Kidney tubule cell (primary cell): ENCODE results near the gene ARHGAP23.

Experiments
- DNase-seq: peaks from one replicate; pipeline ENCODE4 v3.0.0-alpha.2; 2018; ENCODE audit warnings: low spot score

The ARHGAP23 gene

GRCh38 chr17:38428112-38428642 lies at the start of gene ARHGAP23:
ARHGAP23 (plus strand) TSS chr17:38428464; CDS start chr17:38428486, 22 bp downstream.
- DNase-seq, result peak; percentile 77

DNA sequence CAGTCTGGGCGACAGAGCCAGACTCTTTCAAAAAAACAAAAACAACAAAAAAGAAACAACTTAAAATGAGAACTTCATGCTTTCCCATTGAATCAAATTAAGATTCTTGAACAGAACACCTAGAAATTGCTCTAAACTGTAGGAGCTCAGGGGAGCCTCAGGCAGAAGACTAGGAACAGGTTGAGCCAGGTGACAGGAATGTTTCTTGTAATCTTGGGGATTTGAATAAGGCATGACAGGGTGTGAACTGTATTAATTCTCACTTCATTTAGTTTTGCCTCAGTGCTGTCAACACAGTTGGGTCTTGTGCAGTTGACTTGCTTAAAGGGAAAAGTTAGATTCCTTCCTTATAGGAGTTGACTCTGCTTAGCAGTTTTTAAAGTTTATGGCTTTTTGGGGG lies 48.8 kb upstream of the ARHGAP23 start:
- DNase-seq, result no peak

DNA sequence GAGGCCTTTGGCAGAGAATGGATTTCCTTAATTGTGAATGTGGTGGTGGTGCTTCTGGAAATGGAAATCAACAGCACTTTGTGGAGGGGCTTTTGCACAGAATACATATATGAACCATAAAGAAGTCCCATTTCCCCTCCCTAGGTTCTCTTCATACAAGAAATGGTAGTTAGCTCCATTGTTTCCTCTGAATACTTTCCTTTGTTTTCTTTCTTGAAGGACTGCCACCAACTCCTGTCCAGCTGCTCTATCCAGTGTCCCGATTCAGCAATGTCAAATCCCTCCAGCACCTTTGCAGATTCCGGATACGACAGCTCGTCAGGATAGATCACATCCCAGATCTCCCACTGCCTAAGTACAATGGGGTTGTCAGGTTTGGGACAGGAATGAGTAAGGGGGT lies 33.2 kb upstream of the ARHGAP23 start:
- DNase-seq, result no peak

DNA sequence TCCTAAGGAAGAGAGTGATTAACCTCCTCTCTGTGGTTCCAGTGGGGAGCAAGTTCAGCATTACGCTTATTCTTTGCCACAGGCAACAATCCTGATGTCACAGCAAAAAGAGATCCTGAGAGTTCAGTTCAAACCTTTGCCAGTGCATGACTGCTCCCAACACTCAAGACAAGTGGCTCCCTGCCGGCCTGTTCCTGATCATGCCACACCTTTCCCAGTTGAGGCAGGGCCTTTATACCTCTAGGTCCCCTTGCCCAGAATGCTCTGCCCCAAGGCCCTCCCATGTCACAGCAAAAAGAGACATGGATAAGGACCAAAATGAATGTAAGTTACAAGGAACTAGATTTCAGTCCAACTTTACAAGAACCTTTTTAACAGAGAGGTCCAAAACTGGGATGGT lies 31.0 kb upstream of the ARHGAP23 start:
- DNase-seq, result no peak

- DNase-seq, result no peak
These were observed 28.0 kb upstream of the ARHGAP23 start for GRCh38 chr17:38400286-38400685.

- no peak for DNase-seq
These were observed 26.8 kb upstream of the ARHGAP23 start for GRCh38 chr17:38401459-38401858.

DNA sequence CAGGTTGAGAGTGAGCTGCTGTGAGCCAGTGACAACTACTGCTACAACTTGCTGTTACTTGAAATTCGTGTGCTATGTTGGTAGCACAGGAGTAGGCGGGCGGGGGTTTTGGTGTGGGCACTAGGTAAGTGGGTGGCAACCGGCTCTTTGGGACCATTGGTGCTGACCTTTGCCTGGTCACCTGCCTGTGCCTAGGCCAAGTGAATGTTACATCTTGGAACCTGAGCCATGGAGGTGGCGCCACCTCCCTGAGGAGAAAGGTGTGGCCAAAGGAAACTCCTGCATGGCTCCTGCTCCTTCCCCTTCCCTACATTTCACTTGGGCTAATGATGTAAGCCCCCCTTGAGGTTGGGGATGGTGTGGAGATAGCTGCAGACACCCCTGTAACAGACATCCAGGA lies 25.4 kb upstream of the ARHGAP23 start:
- no peak for DNase-seq

GRCh38 chr17:38403491-38403890 lies 24.8 kb upstream of the ARHGAP23 start:
- DNase-seq, result no peak

DNA sequence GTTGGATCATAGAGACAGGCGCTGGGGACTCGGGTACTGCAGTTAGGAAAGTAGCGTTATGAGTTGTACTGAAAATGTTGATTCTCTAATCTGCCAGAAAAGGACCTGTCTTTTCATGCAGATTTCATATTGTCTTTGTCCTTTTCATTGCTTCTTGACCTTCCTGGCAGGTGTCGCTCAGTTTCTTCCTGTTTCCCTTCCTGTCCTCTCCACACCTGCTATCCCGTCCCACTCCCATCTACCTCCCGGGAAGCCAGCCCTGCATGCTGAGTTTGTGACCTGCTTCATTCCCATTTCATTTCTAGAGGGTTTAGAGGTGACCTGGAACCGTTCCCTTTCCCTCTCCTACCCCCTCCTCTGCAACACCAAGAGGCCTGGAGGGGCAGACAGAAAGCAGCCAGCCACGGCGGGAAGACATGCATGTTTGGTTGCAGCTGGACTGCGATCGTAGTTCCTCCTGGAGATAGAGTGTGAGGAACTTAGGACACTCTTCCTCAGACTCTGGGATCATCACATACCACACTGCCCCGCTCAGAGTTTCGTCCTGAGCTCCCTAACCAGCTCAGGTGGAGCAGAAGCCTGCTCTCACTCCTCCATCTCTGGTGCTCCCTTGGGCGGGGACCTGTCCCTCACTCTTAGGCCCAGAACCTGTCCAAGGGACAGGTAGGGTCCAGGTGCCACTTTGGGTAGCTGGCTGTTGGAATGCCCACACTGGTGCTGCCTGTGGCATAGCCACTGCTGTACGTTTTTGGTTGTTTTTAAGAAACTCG lies 23.9 kb upstream of the ARHGAP23 start:
- no peak for DNase-seq

DNA sequence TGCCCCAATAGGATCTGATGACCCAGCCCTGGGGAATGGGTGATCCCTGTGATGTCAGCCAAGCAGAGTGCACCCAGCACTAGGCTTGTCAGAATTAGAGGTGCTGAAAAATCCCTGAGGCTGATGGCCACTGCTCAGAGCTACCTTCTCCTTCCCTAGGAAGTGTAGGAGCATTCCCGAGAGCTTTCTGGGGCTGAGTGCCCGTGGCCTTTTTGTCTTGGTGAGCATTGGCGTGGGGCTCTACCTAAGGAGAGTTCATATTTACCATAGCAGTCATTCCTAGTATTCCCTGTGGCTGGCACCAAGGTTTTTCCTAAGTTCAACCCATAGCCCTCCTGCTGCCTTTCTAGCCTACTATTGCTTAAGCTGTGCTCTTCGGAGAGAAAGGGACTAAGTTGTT lies 22.6 kb upstream of the ARHGAP23 start:
- DNase-seq, result no peak

DNA sequence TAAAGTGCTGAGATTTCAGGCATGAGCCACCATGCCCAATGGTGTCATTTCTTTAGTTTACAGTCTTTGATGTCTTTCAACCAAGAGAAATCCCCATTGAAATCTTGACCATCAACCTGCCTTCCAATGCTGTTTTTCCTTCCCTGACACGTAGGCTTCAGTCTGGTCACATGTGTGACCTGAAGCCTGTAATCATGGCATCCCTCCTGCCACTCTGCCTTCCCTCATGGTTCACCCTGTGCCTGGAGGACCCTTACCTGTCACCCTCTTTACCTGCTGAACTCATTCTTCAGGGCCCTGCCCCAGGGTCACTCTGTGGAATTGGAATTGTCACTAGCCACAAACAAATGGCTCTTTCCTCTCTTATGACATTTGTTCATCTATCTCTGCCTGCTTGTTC lies 18.1 kb upstream of the ARHGAP23 start:
- DNase-seq, result no peak

DNA sequence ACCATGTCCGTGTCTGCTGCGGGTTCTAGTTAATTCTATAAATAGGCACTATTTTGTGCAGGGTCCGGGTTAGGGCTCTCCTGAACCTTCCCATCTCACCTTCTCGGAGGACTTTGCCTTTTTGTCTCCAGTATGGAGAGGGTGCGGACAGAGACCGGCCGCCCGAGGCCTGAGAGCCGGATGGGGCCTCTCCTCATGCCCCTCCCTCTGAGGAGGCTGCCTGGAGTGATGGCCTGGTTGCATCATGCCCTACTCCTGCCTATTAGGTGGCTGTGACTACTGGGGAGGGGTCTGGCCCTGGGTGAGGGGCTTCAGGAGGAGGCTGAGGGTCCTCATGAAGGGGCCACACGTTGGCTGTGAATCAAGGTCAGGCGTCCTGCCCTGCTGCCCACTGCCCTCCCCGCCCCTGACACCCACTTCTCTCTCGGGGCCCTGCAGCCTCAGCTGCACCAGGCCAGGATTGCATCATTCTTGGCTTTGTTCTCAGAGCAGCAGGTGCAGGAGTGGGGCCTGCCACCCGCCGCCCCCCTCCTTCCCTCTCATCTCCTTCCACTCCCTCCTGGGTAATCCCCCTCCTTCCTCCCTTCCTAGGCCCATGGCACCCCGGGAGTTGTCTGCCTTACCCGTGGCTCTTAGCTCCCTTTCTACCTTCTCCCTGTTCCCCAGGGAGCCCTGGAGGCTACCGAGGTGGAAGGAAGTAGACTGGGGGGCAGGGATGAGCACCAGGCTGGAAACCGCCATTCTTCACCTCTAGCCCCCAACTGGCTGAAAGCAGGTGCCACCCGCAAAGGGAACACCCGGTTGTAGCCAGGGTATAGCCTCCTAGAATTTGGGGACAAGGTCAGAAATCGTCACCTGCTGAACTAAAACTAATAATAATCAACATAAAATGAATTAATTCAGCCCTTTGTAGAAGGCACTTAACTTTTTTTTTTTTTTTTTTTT lies 12.7 kb upstream of the ARHGAP23 start:
- peak; percentile 43 for DNase-seq

- DNase-seq, result no peak
These were observed 11.4 kb upstream of the ARHGAP23 start for GRCh38 chr17:38416840-38417209.

DNA sequence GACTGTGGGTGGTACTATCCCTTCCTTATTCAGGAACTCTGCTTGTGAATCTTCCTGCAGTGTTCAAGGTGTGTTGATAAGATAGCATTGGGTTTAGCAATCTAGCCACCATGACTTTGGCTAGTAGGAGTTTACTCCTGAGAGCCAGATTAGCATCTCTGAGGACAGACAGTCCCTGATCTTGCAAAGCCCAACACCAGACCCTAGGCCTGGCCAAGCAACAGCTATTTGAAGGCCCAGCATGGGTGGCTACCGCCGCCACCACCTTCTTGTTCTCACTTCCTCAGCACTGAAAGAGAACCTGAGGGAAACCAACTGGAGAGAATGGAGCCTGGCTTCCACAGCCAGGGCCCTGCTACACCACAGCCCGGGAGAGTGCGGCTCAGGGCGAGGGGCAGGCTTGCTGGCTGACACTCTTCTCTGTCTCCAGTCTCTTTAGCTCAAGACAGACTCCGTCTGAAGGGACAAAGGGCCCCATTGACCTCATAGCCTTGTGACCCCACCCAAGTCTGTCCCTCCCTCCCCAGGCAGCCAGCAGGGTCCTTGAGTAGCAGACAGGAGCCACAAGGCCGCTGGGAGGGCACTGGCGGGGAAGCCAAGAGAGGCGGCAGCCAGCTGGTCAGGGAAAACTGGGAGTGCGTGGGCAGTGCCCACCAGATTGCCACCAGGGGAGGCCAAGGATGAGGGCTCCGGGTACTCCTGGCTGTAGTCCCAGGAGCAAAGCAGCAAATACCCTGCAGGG lies 10.9 kb upstream of the ARHGAP23 start:
- DNase-seq, result no peak

DNA sequence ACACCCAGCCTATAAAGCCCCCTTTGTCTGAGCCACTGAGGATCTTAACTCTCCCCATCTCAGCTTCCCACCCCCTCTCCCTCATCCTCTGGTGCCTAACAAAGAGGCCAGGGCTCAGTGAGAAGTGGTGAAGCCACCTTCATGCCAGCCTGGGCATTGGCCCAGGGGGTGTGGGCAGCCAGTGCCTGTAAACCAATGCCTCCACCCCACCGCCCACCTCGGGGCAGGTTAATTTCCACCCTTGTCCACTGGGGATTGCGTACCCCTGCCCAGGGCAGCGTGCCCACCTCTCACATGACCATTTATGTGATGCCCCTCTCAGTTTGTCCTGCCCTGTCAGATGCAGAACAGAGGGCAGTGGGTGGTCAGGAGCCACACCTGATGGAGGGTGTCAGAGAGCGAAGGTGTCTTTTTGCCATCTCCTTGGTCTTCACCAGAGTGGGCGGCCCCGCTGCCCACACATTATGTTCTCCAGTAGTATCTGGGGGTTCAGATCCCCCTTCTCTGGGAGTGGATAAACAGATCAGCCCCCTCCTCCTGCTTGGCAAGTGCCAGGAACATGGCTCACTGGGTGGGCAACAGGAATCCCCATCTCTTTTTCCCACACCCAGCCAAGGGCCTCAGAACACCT lies 10.1 kb upstream of the ARHGAP23 start:
- DNase-seq, result no peak

DNA sequence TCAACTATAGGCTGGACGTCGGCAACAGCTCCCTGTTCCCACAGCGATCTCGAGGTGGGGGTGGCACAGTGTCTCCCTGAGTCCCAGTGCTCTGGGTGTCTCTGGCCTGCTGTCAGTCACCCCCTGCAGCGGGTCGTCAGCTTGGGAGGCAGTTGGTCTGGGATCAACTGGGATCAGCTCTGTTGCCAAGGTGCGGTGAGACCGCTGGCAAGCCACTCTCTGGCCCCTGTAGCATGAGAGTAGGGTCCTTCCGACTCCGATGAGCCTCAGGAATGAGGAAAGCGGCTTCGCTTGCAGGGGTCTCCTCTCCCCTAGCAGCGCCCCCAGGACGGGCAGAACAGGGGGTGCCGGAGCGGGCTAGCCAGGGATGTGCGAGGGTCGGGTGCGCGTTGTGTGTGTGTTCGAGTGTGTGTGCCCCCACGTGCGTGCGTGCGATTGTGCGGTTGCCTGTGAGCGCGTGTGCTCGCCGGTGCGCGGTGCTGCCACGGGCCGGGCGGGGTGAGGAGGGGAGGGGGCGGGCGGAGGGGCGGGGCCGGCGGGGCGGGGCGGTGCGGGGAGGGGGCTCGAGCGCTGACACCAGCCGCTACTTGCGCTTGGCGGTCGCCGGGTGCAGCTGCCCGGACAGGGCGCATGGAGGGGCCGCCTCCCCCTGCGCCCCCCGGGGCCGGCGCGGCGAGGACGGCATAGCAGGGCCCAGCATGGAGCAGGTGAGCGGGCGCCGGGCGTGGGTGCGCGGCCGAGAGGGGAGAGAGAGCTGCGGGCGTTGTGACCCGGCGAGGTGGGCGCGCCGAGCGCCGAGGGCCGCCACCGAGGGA lies 9.4 kb upstream of the ARHGAP23 start:
- DNase-seq, result no peak

GRCh38 chr17:38419508-38419981 lies 8.7 kb upstream of the ARHGAP23 start:
- no peak for DNase-seq

DNA sequence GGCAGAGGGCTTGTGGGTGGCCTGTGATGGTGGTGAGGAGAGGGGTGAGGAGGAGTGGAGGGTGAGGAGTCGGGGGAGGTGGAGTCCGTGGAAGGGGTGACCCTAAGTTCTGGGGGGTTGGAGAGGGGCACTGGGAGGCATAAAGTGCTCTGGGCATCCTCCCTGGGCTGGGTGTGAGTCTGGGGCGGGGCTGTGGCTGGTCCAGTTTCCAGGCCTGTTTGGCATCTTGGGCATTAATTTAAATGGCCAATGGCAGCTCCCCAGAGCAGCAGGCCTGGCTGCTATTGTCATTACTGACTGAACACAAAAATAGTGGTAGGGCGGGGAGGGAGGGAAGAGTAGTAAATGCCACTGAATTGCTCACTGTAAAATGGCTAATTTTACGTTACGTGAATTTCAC lies 7.7 kb upstream of the ARHGAP23 start:
- DNase-seq, result no peak

DNA sequence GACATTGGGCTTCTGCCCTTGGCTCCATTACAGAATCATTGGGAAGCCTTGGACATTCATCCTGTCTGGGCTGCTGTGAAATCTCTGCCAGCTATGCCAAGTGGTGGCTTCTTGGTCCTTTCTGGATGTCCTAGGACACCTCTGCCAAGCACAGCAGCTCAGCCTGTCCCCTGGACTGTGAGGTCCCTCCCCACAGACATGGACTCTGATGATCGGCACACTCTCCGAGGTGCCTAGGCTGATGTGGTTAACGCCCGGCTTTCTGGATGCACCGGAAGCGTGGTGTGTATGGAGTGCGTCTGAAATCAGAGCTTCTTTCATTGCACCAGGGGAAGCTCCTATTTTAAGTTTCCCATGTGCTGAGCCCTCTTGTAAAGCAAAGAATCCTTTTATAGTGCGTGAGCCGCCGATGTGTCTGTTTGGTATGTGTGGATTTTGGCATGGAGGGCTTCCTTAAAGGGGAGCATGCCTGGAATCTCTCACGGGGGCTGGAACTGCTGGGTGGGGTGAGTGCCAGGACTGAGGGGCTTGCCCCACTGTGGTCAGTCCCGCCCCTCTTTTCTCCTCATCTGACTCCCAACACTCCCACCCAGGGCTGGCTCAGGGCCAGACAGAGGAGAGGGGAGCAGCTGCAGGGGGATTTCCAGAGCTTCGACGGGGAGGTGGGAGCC lies 7.0 kb upstream of the ARHGAP23 start:
- DNase-seq, result no peak
